ENCODE data around the gene M1AP.

The M1AP gene

GRCh38 chr2:74577448-74577847 is 70.7 kb downstream of the M1AP start:
- no peak overlapping the region for H3K14ac ChIP-seq (ENCODE audit: low read length)
- H4K8ac ChIP-seq (ENCODE audit: low read depth, low read length), result no peak overlapping the region
- H4K91ac ChIP-seq (ENCODE audit: low read depth, low read length, poor library complexity), result no peak overlapping the region
- no peak overlapping the region for H2AK5ac ChIP-seq (ENCODE audit: low read depth, low read length)
- peaks cover 0 to 45% (median 0%) of the 10 kb centered on the region in 3 experiments for H3K27me3 ChIP-seq (ENCODE audit: control insufficient read depth in 3 of 3, insufficient read depth in 3 of 3, low read depth in 1 of 3, low read length in 3 of 3)
- no peaks in the 10 kb centered on the region for H3K79me1 ChIP-seq (ENCODE audit: low read depth, low read length)
- H3K4ac ChIP-seq (ENCODE audit: low read length), result no peak overlapping the region
- H2AFZ ChIP-seq (ENCODE audit: low read length), result peak overlapping the region; percentile 78
- no peaks in the 10 kb centered on the region for H3K4me1 ChIP-seq (ENCODE audit: control insufficient read depth in 2 of 2, insufficient read depth in 1 of 2, low read depth in 1 of 2, low read length in 2 of 2)
- H2BK5ac ChIP-seq (ENCODE audit: low read length), result no peak overlapping the region
- WGBS, 2 donors (ENCODE audit: extremely low coverage in 2 of 2, insufficient read length in 2 of 2, insufficient replicate concordance in 1 of 2), result no CpG with 5 or more reads among the region's 2 CpGs
- DNase-seq (ENCODE audit: low spot score), result no peak
- no peak overlapping the region for H3K4me2 ChIP-seq (ENCODE audit: insufficient read depth, low read length, poor library complexity, severe bottlenecking)
- H3K9ac ChIP-seq (ENCODE audit: low read depth, low read length, poor library complexity), result no peak overlapping the region
- H3K9me3 ChIP-seq (replicated peaks in 1 of 2; ENCODE audit: control insufficient read depth in 2 of 2, insufficient read depth in 1 of 2, low read depth in 1 of 2, low read length in 2 of 2), result no peaks in the 10 kb centered on the region
- no peak overlapping the region for H2BK12ac ChIP-seq (ENCODE audit: low read length)
- H3K27ac ChIP-seq (replicated peaks; ENCODE audit: low read length), result no peak overlapping the region
- H3K36me3 ChIP-seq (replicated peaks in 1 of 2; ENCODE audit: control insufficient read depth in 2 of 2, insufficient read depth in 2 of 2, low read length in 2 of 2), result no peaks in the 10 kb centered on the region
- no peak overlapping the region for H3K18ac ChIP-seq (ENCODE audit: low read length)
- no peak overlapping the region for H3K4me3 ChIP-seq (ENCODE audit: low read length in 2 of 2)
- no peak overlapping the region for H3K23ac ChIP-seq (ENCODE audit: low read depth, low read length, poor library complexity)
- no peak overlapping the region for H2BK120ac ChIP-seq (ENCODE audit: low read depth, low read length)
- H2BK15ac ChIP-seq (ENCODE audit: low read length), result no peak overlapping the region

- Histone ChIP-seq H2AK5ac (ENCODE audit: low read depth, low read length) (no peak overlapping the region), H3K9me3 (replicated peaks in 1 of 2; ENCODE audit: control insufficient read depth in 2 of 2, insufficient read depth in 1 of 2, low read depth in 1 of 2, low read length in 2 of 2) (no peaks in the 10 kb centered on the region), H4K8ac (ENCODE audit: low read depth, low read length) (no peak overlapping the region), H3K79me1 (ENCODE audit: low read depth, low read length) (no peaks in the 10 kb centered on the region), H3K4me1 (ENCODE audit: control insufficient read depth in 2 of 2, insufficient read depth in 1 of 2, low read depth in 1 of 2, low read length in 2 of 2) (no peaks in the 10 kb centered on the region), H3K27me3 (ENCODE audit: control insufficient read depth in 3 of 3, insufficient read depth in 3 of 3, low read depth in 1 of 3, low read length in 3 of 3) (peaks cover 0 to 45% (median 0%) of the 10 kb centered on the region in 3 experiments), H3K18ac (ENCODE audit: low read length) (no peak overlapping the region), H4K91ac (ENCODE audit: low read depth, low read length, poor library complexity) (no peak overlapping the region), H3K4me3 (ENCODE audit: low read length in 2 of 2) (no peak overlapping the region), H3K9ac (ENCODE audit: low read depth, low read length, poor library complexity) (no peak overlapping the region), H2BK120ac (ENCODE audit: low read depth, low read length) (no peak overlapping the region), H3K4ac (ENCODE audit: low read length) (no peak overlapping the region), H3K27ac (replicated peaks; ENCODE audit: low read length) (no peak overlapping the region), H2AFZ (ENCODE audit: low read length) (peak overlapping the region; percentile 78), H2BK12ac (ENCODE audit: low read length) (no peak overlapping the region), H3K14ac (ENCODE audit: low read length) (no peak overlapping the region), H3K36me3 (replicated peaks in 1 of 2; ENCODE audit: control insufficient read depth in 2 of 2, insufficient read depth in 2 of 2, low read length in 2 of 2) (no peaks in the 10 kb centered on the region), H3K23ac (ENCODE audit: low read depth, low read length, poor library complexity) (no peak overlapping the region), H2BK5ac (ENCODE audit: low read length) (no peak overlapping the region), H3K4me2 (ENCODE audit: insufficient read depth, low read length, poor library complexity, severe bottlenecking) (no peak overlapping the region), H2BK15ac (ENCODE audit: low read length) (no peak overlapping the region)
- WGBS, 2 donors (ENCODE audit: extremely low coverage in 2 of 2, insufficient read length in 2 of 2, insufficient replicate concordance in 1 of 2), result no CpG with 5 or more reads among the region's 1 CpG
- no peak for DNase-seq (ENCODE audit: low spot score)
Observed at GRCh38 chr2:74576863-74577229, 71.3 kb downstream of the M1AP start.

- no peak overlapping the region for H2BK5ac ChIP-seq (ENCODE audit: low read length)
- H3K14ac ChIP-seq (ENCODE audit: low read length), result no peak overlapping the region
- no peaks in the 10 kb centered on the region for H3K79me1 ChIP-seq (ENCODE audit: low read depth, low read length)
- H3K4ac ChIP-seq (ENCODE audit: low read length), result no peak overlapping the region
- no peak overlapping the region for H3K4me2 ChIP-seq (ENCODE audit: insufficient read depth, low read length, poor library complexity, severe bottlenecking)
- no peaks in the 10 kb centered on the region for H3K4me1 ChIP-seq (ENCODE audit: control insufficient read depth in 2 of 2, insufficient read depth in 1 of 2, low read depth in 1 of 2, low read length in 2 of 2)
- no peak overlapping the region for H3K18ac ChIP-seq (ENCODE audit: low read length)
- H2BK120ac ChIP-seq (ENCODE audit: low read depth, low read length), result no peak overlapping the region
- H3K36me3 ChIP-seq (replicated peaks in 1 of 2; ENCODE audit: control insufficient read depth in 2 of 2, insufficient read depth in 2 of 2, low read length in 2 of 2), result no peaks in the 10 kb centered on the region
- no peak overlapping the region for H3K4me3 ChIP-seq (ENCODE audit: low read length in 2 of 2)
- no peak for DNase-seq (ENCODE audit: low spot score)
- no peak overlapping the region for H2BK15ac ChIP-seq (ENCODE audit: low read length)
- H3K27me3 ChIP-seq (ENCODE audit: control insufficient read depth in 3 of 3, insufficient read depth in 3 of 3, low read depth in 1 of 3, low read length in 3 of 3), result peaks cover 0 to 43% (median 0%) of the 10 kb centered on the region in 3 experiments
- H3K9me3 ChIP-seq (replicated peaks in 1 of 2; ENCODE audit: control insufficient read depth in 2 of 2, insufficient read depth in 1 of 2, low read depth in 1 of 2, low read length in 2 of 2), result no peaks in the 10 kb centered on the region
- no peak overlapping the region for H3K9ac ChIP-seq (ENCODE audit: low read depth, low read length, poor library complexity)
- H2AK5ac ChIP-seq (ENCODE audit: low read depth, low read length), result no peak overlapping the region
- H2AFZ ChIP-seq (ENCODE audit: low read length), result no peak overlapping the region
- no CpG with 5 or more reads among the region's 7 CpGs for WGBS, 2 donors (ENCODE audit: extremely low coverage in 2 of 2, insufficient read length in 2 of 2, insufficient replicate concordance in 1 of 2)
- no peak overlapping the region for H4K91ac ChIP-seq (ENCODE audit: low read depth, low read length, poor library complexity)
- no peak overlapping the region for H3K27ac ChIP-seq (replicated peaks; ENCODE audit: low read length)
- no peak overlapping the region for H4K8ac ChIP-seq (ENCODE audit: low read depth, low read length)
- no peak overlapping the region for H2BK12ac ChIP-seq (ENCODE audit: low read length)
- H3K23ac ChIP-seq (ENCODE audit: low read depth, low read length, poor library complexity), result no peak overlapping the region
Observed at GRCh38 chr2:74576211-74576862, 71.8 kb downstream of the M1AP start.

GRCh38 chr2:74575320-74575719 is 72.8 kb downstream of the M1AP start:
- Histone ChIP-seq H3K27ac (replicated peaks; ENCODE audit: low read length) (no peak overlapping the region), H2BK5ac (ENCODE audit: low read length) (no peak overlapping the region), H3K18ac (ENCODE audit: low read length) (no peak overlapping the region), H4K8ac (ENCODE audit: low read depth, low read length) (no peak overlapping the region), H2AFZ (ENCODE audit: low read length) (no peak overlapping the region), H3K79me1 (ENCODE audit: low read depth, low read length) (no peaks in the 10 kb centered on the region), H3K36me3 (replicated peaks in 1 of 2; ENCODE audit: control insufficient read depth in 2 of 2, insufficient read depth in 2 of 2, low read length in 2 of 2) (no peaks in the 10 kb centered on the region), H3K14ac (ENCODE audit: low read length) (no peak overlapping the region), H2BK12ac (ENCODE audit: low read length) (no peak overlapping the region), H2BK15ac (ENCODE audit: low read length) (no peak overlapping the region), H3K4me1 (ENCODE audit: control insufficient read depth in 2 of 2, insufficient read depth in 1 of 2, low read depth in 1 of 2, low read length in 2 of 2) (no peaks in the 10 kb centered on the region), H3K23ac (ENCODE audit: low read depth, low read length, poor library complexity) (no peak overlapping the region), H3K9me3 (replicated peaks in 1 of 2; ENCODE audit: control insufficient read depth in 2 of 2, insufficient read depth in 1 of 2, low read depth in 1 of 2, low read length in 2 of 2) (no peaks in the 10 kb centered on the region), H3K4me2 (ENCODE audit: insufficient read depth, low read length, poor library complexity, severe bottlenecking) (no peak overlapping the region), H2AK5ac (ENCODE audit: low read depth, low read length) (no peak overlapping the region), H2BK120ac (ENCODE audit: low read depth, low read length) (no peak overlapping the region), H3K4me3 (ENCODE audit: low read length in 2 of 2) (no peak overlapping the region), H3K9ac (ENCODE audit: low read depth, low read length, poor library complexity) (no peak overlapping the region), H4K91ac (ENCODE audit: low read depth, low read length, poor library complexity) (no peak overlapping the region), H3K27me3 (ENCODE audit: control insufficient read depth in 3 of 3, insufficient read depth in 3 of 3, low read depth in 1 of 3, low read length in 3 of 3) (peaks cover 0 to 43% (median 0%) of the 10 kb centered on the region in 3 experiments), H3K4ac (ENCODE audit: low read length) (no peak overlapping the region)
- WGBS, 2 donors (ENCODE audit: extremely low coverage in 2 of 2, insufficient read length in 2 of 2, insufficient replicate concordance in 1 of 2), result no CpG with 5 or more reads among the region's 4 CpGs
- no peak for DNase-seq (ENCODE audit: low spot score)

All from neuronal stem cell (in vitro differentiated cells).